GM10266 (cell line): ENCODE results near the gene ITPRIPL1.

ENCODE experiments used
- DNase-seq: peaks from one replicate; pipeline ENCODE4 v3.0.0; 2012; ENCODE audit errors: extremely low spot score
- TF ChIP-seq, protein P1 (sequence below): IDR thresholded peaks from 2 replicates; pipeline ENCODE4 v1.5.1; 2012; ENCODE audit warnings: mild to moderate bottlenecking, low read depth; ENCODE audit not compliant: control insufficient read depth, insufficient read depth; ENCODE audit errors: missing control alignments

ITPRIPL1 gene

DNA sequence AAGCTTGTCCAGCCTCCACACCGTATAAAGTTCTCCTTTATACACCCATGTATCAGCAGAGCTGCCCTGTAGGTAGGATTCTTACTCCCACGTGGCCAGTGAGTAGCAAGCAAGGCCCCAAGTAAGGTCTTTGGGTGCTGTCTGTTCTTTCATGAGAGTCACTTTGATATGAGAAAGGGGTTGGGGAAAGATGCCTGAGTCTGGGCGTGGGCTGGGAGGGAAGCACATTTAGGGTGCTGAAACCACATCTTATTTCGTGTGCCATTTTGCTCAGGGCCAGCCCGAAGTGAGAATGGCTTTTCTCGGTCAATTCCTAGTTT is 436 bp upstream of the ITPRIPL1 start:
- peak; percentile 64 for DNase-seq
- TF ChIP-seq, protein P1, sequence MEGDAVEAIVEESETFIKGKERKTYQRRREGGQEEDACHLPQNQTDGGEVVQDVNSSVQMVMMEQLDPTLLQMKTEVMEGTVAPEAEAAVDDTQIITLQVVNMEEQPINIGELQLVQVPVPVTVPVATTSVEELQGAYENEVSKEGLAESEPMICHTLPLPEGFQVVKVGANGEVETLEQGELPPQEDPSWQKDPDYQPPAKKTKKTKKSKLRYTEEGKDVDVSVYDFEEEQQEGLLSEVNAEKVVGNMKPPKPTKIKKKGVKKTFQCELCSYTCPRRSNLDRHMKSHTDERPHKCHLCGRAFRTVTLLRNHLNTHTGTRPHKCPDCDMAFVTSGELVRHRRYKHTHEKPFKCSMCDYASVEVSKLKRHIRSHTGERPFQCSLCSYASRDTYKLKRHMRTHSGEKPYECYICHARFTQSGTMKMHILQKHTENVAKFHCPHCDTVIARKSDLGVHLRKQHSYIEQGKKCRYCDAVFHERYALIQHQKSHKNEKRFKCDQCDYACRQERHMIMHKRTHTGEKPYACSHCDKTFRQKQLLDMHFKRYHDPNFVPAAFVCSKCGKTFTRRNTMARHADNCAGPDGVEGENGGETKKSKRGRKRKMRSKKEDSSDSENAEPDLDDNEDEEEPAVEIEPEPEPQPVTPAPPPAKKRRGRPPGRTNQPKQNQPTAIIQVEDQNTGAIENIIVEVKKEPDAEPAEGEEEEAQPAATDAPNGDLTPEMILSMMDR, result no peak

DNA sequence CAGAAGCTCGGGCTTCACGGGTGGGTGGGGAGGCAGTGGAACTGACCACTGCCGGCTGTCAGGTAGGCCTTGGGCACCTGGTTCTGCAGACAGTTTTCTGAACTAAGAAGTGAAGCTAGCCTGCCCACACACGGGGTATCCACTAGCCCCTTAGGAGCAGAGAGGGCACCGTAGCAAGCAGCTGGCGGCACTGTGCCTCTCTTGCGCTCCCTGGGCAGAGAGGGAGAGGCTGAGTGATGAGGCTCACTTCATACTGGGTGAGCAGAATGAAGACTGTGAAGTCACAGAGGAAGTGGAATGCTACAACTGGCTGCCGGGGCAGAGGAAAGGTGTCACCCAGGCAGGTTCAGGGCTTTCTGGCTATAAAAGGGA is 753 bp downstream of the ITPRIPL1 start:
- peak; percentile 43 for DNase-seq
- TF ChIP-seq, protein P1, result no peak

DNA sequence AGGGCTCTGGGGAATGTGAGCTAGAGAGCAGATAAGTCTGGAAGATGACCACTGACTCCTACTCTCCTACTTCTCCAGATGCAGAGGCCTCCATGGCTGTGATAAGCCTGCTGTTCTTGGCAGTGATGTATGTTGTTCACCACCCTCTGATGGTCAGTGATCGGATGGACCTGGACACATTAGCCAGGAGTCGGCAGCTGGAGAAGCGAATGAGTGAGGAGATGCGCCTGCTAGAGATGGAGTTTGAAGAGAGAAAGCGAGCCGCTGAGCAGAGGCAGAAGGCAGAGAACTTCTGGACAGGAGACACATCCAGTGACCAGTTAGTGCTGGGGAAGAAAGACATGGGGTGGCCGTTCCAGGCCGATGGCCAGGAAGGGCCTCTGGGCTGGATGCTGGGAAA is 1.4 kb downstream of the ITPRIPL1 start:
- no peak for DNase-seq
- TF ChIP-seq, protein P1, result no peak

DNA sequence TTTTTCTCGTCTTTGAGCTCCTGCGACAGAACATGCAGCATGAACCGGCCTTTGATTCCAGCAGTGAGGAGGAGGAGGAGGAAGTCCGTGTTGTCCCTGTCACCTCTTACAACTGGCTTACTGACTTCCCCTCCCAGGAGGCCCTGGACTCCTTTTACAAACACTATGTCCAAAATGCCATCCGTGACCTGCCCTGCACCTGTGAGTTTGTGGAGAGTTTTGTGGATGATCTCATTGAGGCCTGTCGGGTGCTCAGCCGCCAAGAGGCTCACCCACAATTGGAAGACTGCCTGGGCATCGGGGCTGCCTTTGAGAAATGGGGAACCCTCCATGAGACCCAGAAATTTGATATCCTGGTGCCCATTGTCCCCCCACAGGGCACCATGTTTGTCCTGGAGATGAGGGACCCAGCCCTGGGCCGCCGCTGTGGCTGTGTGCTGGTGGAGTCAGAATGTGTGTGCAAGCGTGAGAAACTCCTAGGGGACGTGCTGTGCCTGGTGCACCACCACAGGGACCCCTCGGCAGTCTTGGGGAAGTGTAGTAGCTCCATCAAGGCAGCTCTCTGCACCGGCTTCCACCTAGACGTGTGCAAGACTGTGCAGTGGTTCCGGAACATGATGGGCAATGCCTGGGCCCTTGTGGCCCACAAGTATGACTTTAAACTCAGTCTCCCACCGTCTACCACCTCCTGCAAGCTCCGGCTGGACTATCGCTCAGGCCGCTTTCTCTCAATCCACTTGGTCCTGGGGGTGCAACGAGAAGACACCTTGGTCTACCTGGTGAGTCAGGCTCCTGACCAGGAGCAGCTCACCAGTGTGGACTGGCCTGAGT is 2.1 kb downstream of the ITPRIPL1 start:
- TF ChIP-seq, protein P1, result no peak
- DNase-seq, result no peak

DNA sequence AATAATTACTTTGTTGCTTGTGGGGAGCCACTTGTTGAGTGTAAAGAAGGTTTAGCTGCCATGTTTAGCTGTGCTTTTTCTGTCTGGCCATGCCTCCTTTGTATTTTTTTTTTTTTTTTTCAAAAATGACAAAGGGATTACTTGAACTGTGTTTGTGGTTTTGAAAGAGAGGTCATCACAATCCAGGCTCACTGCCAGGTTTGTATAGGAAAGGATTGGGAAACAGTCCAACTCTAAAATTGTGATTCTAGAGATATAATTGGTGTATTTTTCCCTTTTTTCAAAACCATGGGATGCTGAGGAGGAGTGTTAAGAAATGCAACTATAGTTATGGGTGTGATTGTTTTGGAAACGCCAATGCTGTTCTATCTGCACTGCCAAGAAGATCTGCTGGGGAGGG is 4.3 kb downstream of the ITPRIPL1 start:
- DNase-seq, result no peak
- TF ChIP-seq, protein P1, result no peak

DNA sequence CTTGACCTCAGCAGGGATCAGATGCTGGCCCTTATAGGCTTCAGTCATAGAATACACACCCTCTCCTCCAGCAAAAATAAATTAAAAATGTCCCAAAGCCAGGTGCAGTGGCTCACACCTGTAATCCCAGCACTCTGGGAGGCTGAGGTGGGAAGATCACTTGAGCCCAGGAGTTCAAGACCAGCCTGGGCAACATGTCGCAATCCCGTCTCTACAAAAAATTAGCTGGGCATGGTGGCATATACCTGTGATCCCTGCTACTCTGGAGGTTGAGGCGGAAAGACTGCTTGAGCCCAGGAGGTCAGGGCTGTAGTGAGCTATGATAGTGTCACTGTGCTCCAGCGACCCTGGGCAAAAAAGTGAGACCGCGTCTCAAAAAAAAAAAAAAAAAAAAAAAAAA is 4.8 kb downstream of the ITPRIPL1 start:
- DNase-seq, result no peak
- TF ChIP-seq, protein P1, result no peak

DNA sequence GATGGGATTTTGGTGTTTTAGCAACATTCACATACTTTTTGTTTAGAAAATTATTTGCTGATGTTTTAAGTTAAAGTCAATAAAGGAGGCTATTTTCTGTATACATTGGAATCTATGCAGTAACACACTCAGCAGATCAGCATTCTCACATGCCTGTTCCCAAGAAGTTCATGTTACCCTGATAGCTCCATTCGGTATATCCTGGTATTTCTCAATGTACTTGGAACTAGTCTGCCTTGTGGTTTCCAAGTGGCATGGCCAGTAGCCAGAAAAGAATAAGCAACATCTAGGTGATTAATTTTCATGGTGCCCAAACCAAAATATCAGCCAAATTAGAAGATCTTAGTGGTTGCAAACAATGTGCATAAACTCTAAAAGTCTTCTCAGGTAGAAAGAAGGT is 5.3 kb downstream of the ITPRIPL1 start:
- DNase-seq, result no peak
- TF ChIP-seq, protein P1, result no peak
